ENCODE measurements around the gene GPC6.

GPC6 gene

GRCh38 chr13:93766719-93767118, 540.1 kb downstream of the GPC6 start:
- in situ Hi-C loops (cut with MboI; ENCODE audit: low sequenced_read_pairs): no loop called here

GRCh38 chr13:93767180-93767916, 540.7 kb downstream of the GPC6 start:
- in situ Hi-C loops (cut with MboI; ENCODE audit: low sequenced_read_pairs): no loop called here

- in situ Hi-C loops (cut with MboI; ENCODE audit: low sequenced_read_pairs): no loop called here
These were observed 541.4 kb downstream of the GPC6 start for GRCh38 chr13:93767917-93768409.

GRCh38 chr13:93769101-93769500, 542.5 kb downstream of the GPC6 start:
- in situ Hi-C loops (cut with MboI; ENCODE audit: low sequenced_read_pairs): no loop called here

GRCh38 chr13:93769607-93770006, 543.0 kb downstream of the GPC6 start:
- in situ Hi-C loops (cut with MboI; ENCODE audit: low sequenced_read_pairs): no loop called here

GRCh38 chr13:93771227-93771626, 544.6 kb downstream of the GPC6 start:
- in situ Hi-C loops (cut with MboI; ENCODE audit: low sequenced_read_pairs): no loop called here

- in situ Hi-C loops (cut with MboI; ENCODE audit: low sequenced_read_pairs): no loop called here
These were observed 545.2 kb downstream of the GPC6 start for GRCh38 chr13:93771782-93772181.

- in situ Hi-C loops (cut with MboI; ENCODE audit: low sequenced_read_pairs): no loop called here
These were observed 547.9 kb downstream of the GPC6 start for GRCh38 chr13:93774506-93774905.

- in situ Hi-C loops (cut with MboI; ENCODE audit: low sequenced_read_pairs): no loop called here
These were observed 548.4 kb downstream of the GPC6 start for GRCh38 chr13:93775027-93775426.

GRCh38 chr13:93775507-93776108, 549.0 kb downstream of the GPC6 start:
- in situ Hi-C loops (cut with MboI; ENCODE audit: low sequenced_read_pairs): no loop called here

- in situ Hi-C loops (cut with MboI; ENCODE audit: low sequenced_read_pairs): no loop called here
These were observed 550.3 kb downstream of the GPC6 start for GRCh38 chr13:93776936-93777335.

GRCh38 chr13:93777504-93777903, 550.9 kb downstream of the GPC6 start:
- in situ Hi-C loops (cut with MboI; ENCODE audit: low sequenced_read_pairs): no loop called here

- in situ Hi-C loops (cut with MboI; ENCODE audit: low sequenced_read_pairs): no loop called here
These were observed 551.9 kb downstream of the GPC6 start for GRCh38 chr13:93778548-93778947.

GRCh38 chr13:93784191-93784590, 557.6 kb downstream of the GPC6 start:
- in situ Hi-C loops (cut with MboI; ENCODE audit: low sequenced_read_pairs): no loop called here

- in situ Hi-C loops (cut with MboI; ENCODE audit: low sequenced_read_pairs): no loop called here
These were observed 560.4 kb downstream of the GPC6 start for GRCh38 chr13:93786846-93787489.

- in situ Hi-C loops (cut with MboI; ENCODE audit: low sequenced_read_pairs): no loop called here
These were observed 561.8 kb downstream of the GPC6 start for GRCh38 chr13:93788456-93788855.

- in situ Hi-C loops (cut with MboI; ENCODE audit: low sequenced_read_pairs): no loop called here
These were observed 562.5 kb downstream of the GPC6 start for GRCh38 chr13:93789058-93789457.

GRCh38 chr13:93794197-93794885, 567.7 kb downstream of the GPC6 start:
- in situ Hi-C loops (cut with MboI; ENCODE audit: low sequenced_read_pairs): no loop called here

- in situ Hi-C loops (cut with MboI; ENCODE audit: low sequenced_read_pairs): no loop called here
These were observed 570.9 kb downstream of the GPC6 start for GRCh38 chr13:93797463-93797862.

GRCh38 chr13:93800342-93800741, 573.7 kb downstream of the GPC6 start:
- in situ Hi-C loops (cut with MboI; ENCODE audit: low sequenced_read_pairs): no loop called here

- in situ Hi-C loops (cut with MboI; ENCODE audit: low sequenced_read_pairs): no loop called here
These were observed 579.1 kb downstream of the GPC6 start for GRCh38 chr13:93805736-93806135.

All from hTERT RPE-1 (cell line).